ENCODE measurements around the gene TAS1R2. TPM values are rescaled to one million over a fixed set of nuclear protein-coding genes. Genes with fewer than 3 reads are reported as not detected.

The TAS1R2 gene
- total and polyA plus RNA-seq, 2 of the 8 experiments (the other 6 are each of a cell fraction or from before 2014, with no cell fraction given): not detected

GRCh38 chr1:18884727-18885126 lies 25.3 kb upstream of the TAS1R2 start (continued):
- TF ChIP-seq GTF2F1 (IDR thresholded peaks at IDR 0.05; ENCODE audit: borderline replicate concordance, low read depth, low read length) (no peak), CHD7 (IDR thresholded peaks at IDR 0.05; ENCODE audit: insufficient replicate concordance, low read length) (no peak)
